ENCODE data around the gene ETV3L.

ETV3L gene

GRCh38 chr1:157132111-157132510, 32.5 kb upstream of the ETV3L start:
- no peak for DNase-seq (ENCODE audit: low read depth)

- no peak for DNase-seq (ENCODE audit: low read depth)
These were observed 31.7 kb upstream of the ETV3L start for GRCh38 chr1:157131281-157131680.

GRCh38 chr1:157124855-157125254, 25.2 kb upstream of the ETV3L start:
- DNase-seq (ENCODE audit: low read depth) = no peak

- no peak for DNase-seq (ENCODE audit: low read depth)
These were observed 19.8 kb upstream of the ETV3L start for GRCh38 chr1:157119448-157119847.

GRCh38 chr1:157119008-157119407, 19.4 kb upstream of the ETV3L start:
- DNase-seq (ENCODE audit: low read depth) = no peak

GRCh38 chr1:157117527-157118057, 18.0 kb upstream of the ETV3L start:
- DNase-seq (ENCODE audit: low read depth) = no peak

GRCh38 chr1:157116737-157117103, 17.1 kb upstream of the ETV3L start:
- no peak for DNase-seq (ENCODE audit: low read depth)

GRCh38 chr1:157115851-157116736, 16.5 kb upstream of the ETV3L start:
- no peak for DNase-seq (ENCODE audit: low read depth)

GRCh38 chr1:157115429-157115838, 15.8 kb upstream of the ETV3L start:
- no peak for DNase-seq (ENCODE audit: low read depth)

- DNase-seq (ENCODE audit: low read depth) = no peak
These were observed 14.8 kb upstream of the ETV3L start for GRCh38 chr1:157114183-157115121.

- DNase-seq (ENCODE audit: low read depth) = no peak
These were observed 14.0 kb upstream of the ETV3L start for GRCh38 chr1:157113631-157114030.

GRCh38 chr1:157113106-157113505, 13.5 kb upstream of the ETV3L start:
- no peak for DNase-seq (ENCODE audit: low read depth)

GRCh38 chr1:157112186-157112867, 12.7 kb upstream of the ETV3L start:
- no peak for DNase-seq (ENCODE audit: low read depth)

GRCh38 chr1:157111396-157112165, 12.0 kb upstream of the ETV3L start:
- no peak for DNase-seq (ENCODE audit: low read depth)

GRCh38 chr1:157110686-157111085, 11.1 kb upstream of the ETV3L start:
- no peak for DNase-seq (ENCODE audit: low read depth)

- no peak for DNase-seq (ENCODE audit: low read depth)
These were observed 10.4 kb upstream of the ETV3L start for GRCh38 chr1:157110003-157110402.

GRCh38 chr1:157108448-157108847, 8.8 kb upstream of the ETV3L start:
- no peak for DNase-seq (ENCODE audit: low read depth)

GRCh38 chr1:157107702-157108101, 8.1 kb upstream of the ETV3L start:
- no peak for DNase-seq (ENCODE audit: low read depth)

- DNase-seq (ENCODE audit: low read depth) = no peak
These were observed 7.2 kb upstream of the ETV3L start for GRCh38 chr1:157106813-157107189.

GRCh38 chr1:157105988-157106812, 6.6 kb upstream of the ETV3L start:
- DNase-seq (ENCODE audit: low read depth) = no peak
